Activated T-cell treated with anti-CD3 and anti-CD28 coated beads for 1 hour (primary cell): ENCODE data around the gene SLC23A2.
"Not testable (repeated sequence)": the region's sequence is repeated elsewhere in the genome, so short reads cannot be mapped to it uniquely, and the experiment has no call there.

Experiments used
- DNase-seq: peaks from one replicate; pipeline ENCODE4 v3.0.0-alpha.2; 2020; ENCODE audit warnings: low read depth

SLC23A2 gene

DNA sequence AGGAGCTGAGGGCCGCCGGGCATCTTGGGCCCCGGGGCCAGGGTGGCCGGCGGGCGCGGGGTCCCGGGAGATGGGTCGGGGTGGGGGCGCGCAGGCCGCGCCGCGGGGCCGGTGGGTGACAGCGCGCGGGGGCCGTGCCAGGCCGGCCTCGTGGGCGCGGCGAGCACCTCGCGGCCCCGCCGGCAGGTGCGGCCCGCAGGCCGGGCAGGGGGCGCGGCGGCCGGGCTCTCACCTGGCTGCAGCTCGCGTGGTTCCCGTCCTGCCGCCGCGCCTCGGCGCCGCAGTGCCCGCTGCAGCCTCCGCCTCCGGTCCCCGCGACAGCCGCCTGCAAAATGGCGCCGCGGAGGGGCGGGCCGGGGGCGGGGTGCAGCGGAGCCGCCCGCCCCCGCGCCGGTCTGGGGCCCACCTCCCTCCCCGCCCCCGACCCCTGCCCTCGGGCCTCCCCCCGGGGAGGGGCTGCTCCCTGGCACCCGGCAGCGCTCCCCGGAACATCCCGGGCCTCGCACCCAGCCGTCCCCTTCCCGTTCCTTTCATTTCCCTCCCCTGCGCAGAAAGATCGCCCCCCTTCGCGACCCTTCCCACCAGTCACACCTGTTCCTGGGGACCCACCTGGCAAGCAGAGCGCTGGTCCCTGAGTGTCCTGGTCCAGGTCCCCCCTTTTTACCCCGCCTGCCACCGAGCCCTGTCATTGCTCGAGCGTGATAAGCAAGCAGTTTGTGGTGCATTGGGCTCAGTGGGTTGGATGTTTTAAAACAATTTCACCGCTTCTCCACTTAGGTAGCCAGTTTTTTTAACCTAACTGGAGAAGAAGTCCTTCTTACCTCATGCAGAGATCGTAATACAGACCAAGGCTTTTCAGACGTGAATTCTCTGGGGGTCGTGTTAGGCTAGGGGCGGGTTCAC, at the start of gene SLC23A2:
Gene SLC23A2 (minus strand): TSS at position 337 of the 903 bp plus-strand sequence. CDS start 68,948 bp downstream, outside the sequence.
- peak; percentile 45 for DNase-seq

DNA sequence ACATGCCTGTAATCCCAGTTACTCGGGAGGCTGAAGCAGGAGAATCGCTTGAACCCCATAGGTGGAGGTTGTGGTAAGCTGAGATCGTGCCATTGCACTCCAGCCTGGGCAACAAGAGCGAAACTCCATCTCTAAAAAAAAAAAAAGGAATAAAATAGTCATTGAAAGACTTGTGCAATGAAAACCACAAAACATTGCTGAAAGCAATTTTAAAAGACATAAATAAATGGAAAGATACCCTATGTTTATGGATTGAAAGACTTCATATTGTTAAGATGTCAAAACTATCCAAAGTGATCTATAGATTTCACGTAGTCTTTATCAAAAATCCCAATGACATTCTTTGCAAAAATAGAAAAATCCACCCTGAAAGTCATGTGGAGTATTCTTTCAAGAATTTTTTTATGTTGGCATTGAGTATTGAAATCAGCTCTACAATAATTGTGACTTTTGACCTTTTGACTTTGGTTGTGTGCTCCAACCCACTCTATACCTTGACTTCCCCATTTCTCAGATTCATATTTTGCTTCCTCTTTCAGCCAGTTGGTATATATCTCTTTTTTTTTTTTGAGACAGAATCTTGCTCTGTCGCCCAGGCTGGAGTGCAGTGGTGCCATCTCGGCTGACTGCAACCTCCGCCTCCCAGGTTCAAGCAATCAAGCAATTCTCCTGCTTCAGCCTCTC, 45.5 kb upstream of the SLC23A2 start:
- DNase-seq: no peak

DNA sequence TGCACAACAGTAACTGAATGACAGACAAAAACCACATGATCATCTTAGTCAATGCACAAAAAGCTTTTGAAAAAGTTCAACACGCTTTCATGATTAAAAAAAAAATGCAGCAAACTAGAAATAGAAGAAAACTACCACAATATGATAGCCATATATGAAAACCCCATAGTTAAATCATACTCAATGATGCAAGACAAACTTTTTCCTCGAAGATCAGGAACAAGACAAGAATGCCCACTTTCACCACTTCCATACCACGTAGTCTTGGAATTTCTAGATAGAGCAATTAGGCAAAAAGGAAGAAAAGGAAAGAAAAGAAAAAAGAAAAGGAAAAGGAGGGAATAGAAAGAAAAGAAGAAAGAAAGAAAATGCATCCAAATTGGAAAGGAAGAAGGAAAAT, 44.6 kb upstream of the SLC23A2 start:
- DNase-seq: no peak

DNA sequence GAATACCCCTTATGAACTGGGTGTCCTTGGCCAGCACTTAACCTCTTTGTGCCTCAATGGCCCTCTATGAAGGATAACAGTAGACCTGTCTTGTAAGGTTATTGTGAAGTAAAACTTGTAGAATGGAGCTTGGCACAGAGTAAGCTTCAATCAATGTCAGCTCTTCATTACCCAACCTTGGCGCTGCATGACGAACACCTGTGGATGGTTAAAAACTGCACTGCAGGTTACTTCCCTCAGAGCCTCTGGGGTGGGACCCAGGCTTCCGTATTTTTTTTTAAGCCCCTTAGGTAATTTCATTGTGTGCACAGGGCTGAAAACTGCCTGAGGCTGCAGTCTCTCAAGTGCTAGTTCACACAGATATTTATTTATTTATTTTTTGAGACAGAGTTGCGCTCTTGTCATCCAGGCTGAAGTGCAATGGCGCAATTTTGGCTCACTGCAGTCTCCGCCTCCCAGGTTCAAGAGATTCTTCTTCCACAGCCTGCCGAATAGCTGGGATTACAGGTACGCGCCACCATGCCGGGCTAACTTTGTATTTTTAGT, 42.8 kb upstream of the SLC23A2 start:
- no peak for DNase-seq

DNA sequence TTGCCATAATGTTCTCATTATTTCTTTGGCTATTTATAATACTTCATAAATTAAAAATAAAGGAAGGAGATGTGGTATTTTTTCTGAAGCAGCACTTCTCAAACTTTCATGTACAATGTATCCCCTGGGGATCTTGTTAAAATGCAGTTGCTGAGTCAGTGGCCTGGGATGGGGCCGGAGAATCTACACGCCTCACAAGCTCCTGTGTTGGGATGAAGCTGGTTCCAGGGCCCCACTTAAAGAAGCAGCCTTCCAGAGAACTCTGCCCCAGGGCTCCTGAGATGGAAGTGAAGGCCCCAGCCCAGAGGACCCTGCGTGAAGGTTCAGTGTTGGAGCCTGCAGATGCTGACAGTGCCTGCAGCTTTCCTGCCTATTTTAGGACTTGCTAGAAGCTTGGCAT, 40.1 kb upstream of the SLC23A2 start:
- no peak for DNase-seq

DNA sequence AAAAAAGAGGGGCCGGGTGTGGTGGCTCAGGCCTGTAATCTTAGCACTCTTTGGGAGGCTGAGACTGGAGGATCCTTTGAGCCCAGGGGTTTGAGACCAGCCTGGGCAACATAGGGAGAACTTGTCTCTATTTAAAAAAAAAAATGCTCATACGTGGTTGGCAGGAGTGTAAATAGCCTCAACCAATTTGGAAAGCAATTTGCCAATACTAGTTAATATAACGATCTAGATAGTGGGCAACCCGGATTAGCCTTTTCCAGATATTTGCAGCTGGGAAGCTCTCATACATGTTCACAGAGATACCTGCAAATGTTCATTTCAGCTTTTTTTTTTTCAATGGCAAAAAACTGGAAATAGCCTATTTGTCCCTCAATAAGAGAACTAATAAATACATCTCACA, 39.0 kb upstream of the SLC23A2 start:
- no peak for DNase-seq

DNA sequence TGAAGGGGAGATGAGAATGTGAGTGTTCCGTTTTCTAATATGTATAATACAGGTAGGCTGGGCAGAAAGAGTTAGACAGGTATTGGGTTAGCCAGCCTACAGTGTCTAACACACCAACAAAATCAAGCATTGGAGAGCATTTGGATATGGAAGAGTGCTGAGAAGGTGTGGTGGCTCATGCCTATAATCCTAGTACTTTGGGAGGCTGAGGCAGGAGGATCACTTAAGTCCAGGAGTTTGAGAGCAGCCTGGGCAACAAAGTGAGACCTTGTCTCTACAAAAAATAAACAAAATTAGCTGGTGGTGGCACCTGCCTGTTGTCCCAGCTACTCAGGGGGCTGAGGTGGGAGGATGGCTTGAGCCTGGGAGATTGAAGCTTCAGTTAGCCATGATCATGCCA, 38.6 kb upstream of the SLC23A2 start:
- no peak for DNase-seq

DNA sequence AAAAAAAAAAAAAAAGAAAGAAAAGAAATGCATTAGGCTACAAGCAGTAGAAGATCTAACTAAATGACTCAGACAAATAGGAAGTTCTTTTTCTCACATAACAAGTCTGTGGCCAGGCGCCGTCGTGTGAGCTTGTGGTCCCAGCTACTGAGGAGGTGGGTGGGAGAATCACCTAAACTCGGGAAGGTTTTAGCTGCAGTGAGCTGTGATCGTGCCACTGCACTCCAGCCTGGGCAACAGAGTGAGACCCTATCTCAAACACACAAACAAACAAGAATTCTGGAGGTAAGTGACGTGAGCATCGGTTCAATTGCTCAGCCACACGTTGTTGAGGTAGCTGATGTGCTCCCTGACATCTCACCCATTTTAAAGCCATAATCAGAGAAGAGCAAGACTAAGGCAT, 37.9 kb upstream of the SLC23A2 start:
- DNase-seq: peak; percentile 6

DNA sequence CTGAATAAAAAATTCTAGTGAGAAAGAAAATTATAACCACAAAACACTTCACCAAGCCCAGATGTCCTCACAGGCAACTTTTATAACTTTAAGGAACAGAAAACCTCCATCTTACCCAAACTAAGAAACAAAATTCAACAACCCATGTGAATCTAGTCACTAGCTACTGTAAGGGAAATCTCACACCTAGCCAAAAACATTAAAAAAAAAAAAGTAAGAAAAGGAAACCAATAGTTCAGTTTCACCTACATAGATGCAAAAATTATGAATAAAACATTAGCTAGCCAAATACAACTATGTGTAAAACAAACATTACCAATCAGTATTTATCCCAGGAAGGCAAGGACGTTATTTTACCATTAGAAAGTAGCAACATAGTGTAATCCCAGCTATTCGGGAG, 35.5 kb upstream of the SLC23A2 start:
- DNase-seq: no peak

DNA sequence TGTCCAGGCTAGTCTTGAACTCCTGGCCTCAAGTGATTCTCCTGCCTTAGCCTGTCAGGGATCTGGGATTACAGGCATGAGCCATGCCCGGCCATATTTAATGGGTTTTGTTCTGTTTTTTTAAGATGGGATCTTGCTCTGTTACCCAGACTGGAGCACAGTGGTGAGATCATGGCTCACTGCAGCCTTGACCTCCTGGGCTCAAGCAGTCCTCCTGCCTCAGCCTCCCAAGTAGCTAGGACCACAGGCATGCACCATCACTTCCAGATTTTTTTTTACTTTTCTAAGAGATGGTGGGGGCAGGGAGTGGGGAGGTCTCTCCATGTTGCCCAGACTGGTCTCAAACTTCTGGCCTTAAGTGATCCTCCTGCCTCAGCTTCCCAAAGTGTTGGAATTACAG, 34.2 kb upstream of the SLC23A2 start:
- DNase-seq: not testable (repeated sequence)

DNA sequence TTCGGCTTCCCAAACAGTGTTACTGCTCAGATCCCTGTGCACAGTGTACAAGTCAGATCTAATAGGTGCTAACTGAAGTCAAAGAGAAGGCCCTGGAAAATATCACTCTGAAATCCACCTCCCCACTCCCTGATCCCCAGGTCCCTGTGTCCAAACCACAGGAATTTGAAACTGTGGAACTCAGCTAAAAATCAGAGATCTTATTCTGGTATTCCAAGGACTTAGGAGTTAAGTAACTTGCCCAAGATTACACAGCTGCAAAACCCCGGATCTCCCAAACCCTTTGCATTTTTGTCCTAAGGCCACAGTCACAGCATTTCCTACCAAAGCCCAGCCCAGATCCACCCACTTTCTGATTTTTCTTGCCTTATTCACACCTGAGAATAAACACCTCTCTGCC, 32.3 kb upstream of the SLC23A2 start:
- no peak for DNase-seq

DNA sequence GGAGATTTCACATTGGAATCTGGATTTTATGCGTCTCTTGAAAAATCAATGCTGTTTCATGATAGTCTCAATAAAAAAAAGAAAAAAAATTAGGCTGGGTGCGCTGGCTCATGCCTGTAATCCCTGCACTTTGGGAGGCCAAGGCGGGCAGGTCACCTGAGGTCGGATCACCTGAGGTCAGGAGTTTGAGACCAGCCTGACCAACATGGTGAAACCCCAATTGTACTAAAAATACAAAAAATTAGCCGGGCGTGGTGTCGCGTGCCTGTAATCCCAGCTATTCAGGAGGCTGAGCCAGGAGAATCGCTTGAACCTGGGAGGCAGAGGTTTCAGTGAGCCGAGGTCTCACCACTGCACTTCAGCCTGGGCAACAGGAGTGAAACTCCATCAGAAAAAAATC, 30.4 kb upstream of the SLC23A2 start:
- not testable (repeated sequence) for DNase-seq

DNA sequence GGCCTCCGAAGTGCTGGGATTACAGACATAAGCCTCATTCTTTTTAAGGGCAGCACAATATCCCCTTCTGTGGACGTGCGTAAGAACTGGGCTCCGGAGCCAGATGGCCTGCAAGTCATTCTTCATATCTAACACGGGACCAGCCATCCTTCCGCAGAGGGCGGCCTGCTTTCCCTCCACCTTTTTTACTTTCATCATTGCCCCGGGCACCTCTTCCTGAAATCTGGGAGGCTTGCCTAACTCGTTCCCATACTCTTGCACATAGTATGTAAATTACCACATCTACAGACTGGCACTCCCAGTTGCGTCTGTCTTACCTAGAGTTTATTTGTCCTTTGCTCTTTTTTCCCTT, 29.9 kb upstream of the SLC23A2 start:
- no peak for DNase-seq

DNA sequence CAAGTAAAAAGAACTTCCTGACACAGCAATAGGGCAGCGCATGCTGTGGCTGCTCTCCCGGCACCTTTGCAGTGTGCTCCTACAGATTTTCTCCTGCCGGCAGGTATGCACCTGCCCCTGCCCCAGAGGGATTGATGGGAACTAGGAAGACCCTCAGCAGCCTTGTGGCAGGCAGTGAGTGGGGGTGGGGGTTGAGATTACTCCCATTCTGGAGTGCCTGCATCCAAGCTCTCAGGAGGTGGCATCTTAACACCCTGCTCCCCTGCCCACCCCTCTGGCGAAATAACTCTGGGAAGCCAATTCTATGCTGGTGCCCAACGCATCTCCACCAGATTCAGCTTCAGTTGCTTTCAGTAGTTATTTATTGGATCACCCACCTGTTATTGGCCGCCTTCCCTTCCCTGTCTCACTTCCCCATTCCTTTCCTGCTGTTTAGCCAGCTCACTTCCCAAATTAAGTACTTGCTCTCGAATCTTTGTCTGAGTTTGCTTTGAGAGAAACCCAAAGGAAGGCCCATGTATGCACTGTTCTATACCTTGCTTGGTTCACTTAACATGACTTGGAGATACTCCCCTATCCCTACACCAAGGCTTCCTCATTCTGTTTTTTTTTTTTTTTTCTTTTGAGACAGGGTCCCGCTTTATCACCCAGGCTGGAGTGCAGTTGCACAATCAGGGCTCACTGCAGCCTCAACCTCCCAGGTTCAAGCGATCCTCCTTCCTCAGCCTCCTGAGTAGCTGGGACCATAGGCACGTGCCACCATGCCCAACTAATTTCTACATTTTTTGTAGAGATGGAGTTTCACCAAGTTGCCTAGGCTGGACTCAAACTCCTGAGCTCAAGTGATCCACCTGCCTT, 29.3 kb upstream of the SLC23A2 start:
- no peak for DNase-seq

DNA sequence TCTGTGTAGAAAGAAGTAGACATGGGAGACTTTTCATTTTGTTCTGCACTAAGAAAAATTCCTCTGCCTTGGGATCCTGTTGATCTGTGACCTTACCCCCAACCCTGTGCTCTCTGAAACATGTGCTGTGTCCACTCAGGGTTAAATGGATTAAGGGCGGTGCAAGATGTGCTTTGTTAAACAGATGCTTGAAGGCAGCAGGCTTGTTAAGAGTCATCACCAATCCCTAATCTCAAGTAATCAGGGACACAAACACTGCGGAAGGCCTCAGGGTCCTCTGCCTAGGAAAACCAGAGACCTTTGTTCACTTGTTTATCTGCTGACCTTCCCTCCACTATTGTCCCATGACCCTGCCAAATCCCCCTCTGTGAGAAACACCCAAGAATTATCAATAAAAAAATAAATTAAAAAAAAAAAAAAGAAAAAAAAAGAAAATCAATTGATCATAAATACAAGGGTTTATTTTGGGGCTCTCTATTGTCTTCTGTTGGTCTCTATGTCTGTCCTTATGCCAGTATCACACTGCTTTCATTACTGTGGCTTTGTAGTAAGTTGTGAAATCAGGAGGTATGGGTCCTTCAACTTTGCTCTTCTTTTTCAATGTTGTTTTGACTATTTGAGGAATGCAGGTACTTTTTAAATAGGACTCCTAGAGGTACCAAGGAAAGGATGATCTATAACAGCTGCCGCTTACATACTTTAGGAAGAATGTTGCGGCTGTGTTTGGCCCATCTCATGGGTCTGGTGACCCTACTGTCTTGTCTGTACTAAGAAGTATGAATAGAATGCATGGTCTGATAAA, 27.1 kb upstream of the SLC23A2 start:
- not testable (repeated sequence) for DNase-seq

DNA sequence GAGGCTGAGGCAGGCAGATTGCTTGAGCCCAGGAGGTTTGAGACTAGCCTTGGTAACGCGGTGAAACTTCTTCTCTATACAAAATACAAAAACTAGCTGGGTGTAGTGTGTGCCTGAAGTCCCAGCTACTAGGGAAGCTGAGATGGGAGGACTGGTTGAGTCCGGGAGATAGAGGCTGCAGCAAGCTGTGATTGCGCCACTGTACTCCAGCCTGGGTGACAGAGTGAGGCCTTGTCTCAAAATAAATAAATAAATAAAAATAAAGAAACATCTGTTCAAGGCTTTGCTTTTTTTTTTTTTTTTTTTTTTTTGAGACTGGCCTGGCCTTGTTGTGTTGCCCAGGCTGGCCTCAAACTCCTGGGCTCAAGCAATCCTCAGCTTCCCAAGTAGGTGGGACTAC, 23.7 kb upstream of the SLC23A2 start:
- no peak for DNase-seq

DNA sequence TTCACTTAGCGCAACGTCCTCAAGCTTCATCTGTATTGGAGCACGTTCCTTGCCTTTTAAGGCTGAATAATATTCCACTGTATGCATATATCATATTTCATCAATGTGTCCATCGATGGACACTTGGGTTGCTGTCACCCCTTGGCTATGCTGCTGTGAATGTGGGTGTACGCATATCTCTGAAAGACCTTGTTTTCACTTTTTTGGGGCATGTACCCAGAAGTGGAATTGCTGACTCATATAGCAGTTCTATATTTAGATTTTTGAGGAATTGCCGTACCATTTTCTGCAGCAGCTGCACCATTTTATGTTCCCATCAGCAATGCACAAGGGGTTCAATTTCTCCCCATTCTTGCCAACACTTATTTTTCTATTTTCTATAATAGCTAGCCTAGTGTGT, 22.8 kb upstream of the SLC23A2 start:
- no peak for DNase-seq

DNA sequence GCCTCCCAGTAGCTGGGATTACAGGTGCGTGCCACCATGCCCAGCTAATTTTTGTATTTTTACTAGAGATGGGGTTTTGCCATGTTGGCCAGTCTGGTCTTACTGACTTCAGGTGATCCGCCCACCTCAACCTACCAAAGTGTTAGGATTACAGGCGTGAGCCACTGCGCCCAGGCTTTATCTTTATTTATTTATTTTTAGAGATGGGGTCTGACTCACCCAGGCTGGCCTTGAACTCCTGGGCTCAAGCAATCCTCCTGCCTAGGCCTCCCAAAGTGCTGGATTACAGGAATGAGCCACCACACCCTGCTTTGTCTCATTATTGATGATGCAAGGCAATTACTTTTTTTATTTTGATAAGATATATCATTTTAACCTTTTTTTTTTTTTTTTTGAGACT, 21.9 kb upstream of the SLC23A2 start:
- DNase-seq: not testable (repeated sequence)

DNA sequence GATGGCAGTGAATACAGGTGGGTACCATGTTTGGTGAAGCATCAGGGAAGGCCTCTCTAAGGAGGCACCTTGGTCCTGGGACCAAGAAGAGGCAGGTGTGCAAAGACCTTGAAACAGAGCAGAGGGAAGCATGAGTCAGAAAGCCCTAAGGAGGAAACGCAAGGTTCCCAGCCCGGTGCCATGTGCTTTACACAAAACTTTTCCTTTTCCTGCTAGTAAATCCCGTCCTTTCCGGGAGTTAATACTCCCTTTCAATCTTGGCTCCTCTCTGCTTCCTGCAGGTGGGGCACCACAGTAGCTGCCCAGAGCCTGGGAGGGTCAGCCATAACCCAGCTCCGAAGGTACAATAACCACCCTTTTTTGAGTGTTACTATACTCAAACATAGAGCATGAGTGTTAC, 19.4 kb upstream of the SLC23A2 start:
- DNase-seq: no peak

DNA sequence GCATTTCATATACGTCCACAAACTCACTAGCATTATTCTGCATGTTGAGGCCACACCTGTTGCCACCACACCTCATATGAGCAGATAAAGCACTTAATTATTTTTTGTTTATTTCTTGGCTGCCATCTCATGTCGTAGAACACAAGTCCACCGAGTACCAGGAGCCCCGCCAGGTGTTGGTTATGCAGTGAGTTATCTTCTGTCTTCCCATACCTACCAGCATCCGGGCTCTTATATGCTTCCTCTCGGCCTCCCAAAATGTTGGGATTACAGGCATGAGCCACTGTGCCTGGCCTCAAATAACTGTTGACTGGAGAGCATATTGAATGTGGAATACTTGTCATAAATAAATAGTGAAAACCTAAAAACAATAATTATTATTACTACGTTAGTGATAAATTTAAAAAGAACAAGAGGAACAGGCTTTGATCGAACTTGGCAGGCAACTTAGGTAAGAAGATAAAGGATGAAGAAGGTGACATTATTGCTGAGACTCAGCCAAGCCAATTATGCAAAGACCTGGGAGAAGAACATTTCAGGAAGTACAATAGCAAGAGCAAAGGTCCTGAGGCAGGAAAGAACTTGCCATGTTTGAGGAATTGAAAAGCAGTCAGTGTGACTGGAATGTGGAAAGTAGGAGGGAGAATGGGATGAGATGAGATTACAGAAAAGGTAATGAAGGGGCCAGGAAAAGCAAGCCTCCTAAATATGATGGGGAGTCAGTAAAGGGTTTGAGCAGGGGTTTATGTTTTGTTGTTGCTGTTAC, 12.6 kb upstream of the SLC23A2 start:
- no peak for DNase-seq

DNA sequence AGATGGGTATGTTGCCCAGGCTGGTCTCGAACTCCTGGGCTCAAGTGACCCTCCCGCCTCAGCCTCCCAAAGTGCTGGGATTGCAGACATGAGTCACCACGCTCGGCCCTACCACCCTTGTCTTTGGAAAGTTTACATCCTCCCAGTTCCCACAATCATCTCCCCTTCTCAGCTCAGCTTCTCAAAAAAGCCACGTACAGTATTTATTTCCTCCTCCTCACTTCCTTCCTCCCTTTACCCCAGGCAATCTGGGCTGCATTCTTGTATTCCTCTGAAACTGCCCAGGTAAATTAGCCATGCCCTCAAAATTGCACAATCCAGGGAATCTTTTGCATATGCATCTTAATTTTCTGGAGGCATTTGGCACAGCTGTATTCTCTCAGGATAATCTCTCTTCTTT, 7.4 kb upstream of the SLC23A2 start:
- no peak for DNase-seq
